ENCODE measurements around the gene NCAPG. TPM values are rescaled to one million over a fixed set of nuclear protein-coding genes. Genes with fewer than 3 reads are reported as not detected.
A peak's percentile ranks its signal among the peaks of the same experiment; 100 is the strongest.

The NCAPG gene
- total and polyA plus RNA-seq, 8 donors, result 0.09 to 1.3 (median 0.30) TPM; not detected in 1

DNA sequence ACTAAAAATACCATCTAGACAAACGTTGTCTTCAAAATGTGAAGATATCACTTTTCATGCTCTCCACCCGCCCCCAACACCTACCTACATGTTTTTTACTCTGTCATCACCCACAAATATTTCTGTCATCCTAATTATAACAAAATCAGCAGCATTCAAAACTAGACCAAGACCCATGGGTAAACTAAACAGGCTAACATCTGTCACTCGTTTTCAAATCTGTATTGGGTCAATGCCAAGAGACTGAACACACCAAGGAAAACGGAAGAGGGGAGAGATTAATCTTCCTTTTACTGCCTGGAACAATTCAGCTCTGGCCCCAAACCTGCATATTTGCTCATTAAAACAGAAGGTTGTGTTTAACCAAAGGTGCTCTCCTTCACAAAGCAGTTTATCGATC lies 46.8 kb upstream of the NCAPG start:
- Histone ChIP-seq H3K9me3 (no peaks in the 10 kb centered on the region), H3K4me1 (no peaks in the 10 kb centered on the region), H3K36me3 (no peaks in the 10 kb centered on the region), H3K27ac (no peak overlapping the region), H3K27me3 (no peaks in the 10 kb centered on the region), H3K4me3 (no peak overlapping the region)
- no peak for TF ChIP-seq CTCF (IDR thresholded peaks at IDR 0.05)
- intact Hi-C loops (cut with DNase I), result no loop called here
- no peak for DNase-seq
- WGBS, 2 donors, result 33 to 34% methylated on average over 5 of the region's 5 CpGs
- FAIRE-seq, result no peak
- ATAC-seq, result no peak

DNA sequence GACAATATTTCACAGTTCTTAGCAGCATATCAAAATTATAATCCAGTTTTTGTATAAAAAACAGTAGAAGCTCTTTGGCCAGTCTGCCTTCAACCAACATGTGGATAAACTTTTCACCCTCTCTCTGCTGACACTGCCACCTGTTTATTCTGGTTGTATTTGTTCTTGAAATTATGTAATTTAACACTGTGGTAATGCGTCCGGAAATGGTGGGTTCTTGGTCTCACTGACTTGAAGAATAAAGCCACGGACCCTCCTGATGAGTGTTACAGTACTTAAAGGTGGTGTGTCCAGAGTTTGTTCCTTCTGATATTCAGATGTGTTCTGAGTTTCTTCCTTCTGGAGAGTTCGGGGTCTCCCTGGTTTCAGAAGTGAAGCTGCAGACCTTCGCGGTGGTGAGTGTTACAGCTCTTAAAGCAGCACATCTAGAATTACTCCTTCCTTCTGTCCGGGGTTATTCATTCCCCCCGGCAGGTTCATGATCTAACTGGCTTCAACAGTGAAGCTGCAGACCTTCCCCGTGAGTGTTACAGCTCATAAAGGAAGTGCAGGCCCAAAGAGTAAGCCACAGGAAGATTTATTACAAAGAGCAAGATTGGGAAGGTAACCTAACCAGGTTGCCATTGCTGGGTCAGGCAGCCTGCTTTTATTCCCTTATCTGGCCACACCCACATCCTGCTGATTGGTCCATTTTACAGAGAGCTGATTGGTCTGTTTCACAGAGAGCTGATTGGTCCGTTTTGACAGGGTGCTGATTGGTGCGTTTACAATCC lies 45.1 kb upstream of the NCAPG start:
- Histone ChIP-seq H3K27me3 (no peaks in the 10 kb centered on the region), H3K36me3 (no peaks in the 10 kb centered on the region), H3K4me1 (no peaks in the 10 kb centered on the region), H3K9me3 (no peaks in the 10 kb centered on the region), H3K27ac (no peak overlapping the region), H3K4me3 (no peak overlapping the region)
- ATAC-seq (no peak), DNase-seq (no peak), FAIRE-seq (no peak)
- TF ChIP-seq CTCF (IDR thresholded peaks at IDR 0.05), result no peak
- WGBS, 2 donors, result 83 to 89% methylated on average over 11 of the region's 11 CpGs
- intact Hi-C loops (cut with DNase I), result no loop called here

DNA sequence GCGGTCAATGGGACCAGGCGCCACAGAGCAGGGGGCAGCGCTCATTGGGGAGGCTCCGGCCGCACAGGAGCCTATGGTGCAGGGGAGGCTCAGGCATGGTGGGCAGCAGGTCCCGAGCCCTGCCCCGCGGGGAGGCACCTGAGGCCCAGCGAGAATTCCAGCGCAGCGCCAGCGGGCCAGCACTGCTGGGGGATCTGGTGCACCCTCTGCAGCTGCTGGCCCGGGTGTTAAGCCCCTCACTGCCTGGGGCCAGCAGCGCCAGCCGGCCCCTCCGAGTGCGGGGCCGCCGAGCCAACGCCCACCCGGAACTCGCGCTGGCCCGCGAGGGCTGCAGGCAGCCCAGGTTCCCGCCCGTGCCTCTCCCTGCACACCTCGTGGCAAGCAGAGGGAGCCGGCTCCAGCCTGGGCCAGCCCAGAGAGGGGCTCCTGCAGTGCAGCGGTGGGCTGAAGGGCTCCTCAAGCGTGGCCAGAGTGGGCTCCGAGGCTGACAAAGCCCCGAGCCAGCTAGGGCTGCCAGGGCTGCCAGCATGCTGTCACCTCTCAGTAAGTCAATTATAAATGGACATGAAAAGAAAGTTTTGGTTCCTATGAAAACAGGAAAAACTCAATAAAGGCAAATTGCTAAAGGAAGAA lies 43.8 kb upstream of the NCAPG start:
- H3K4me1 ChIP-seq, result no peaks in the 10 kb centered on the region
- no peak overlapping the region for H3K27ac ChIP-seq
- H3K36me3 ChIP-seq, result no peaks in the 10 kb centered on the region
- no peaks in the 10 kb centered on the region for H3K27me3 ChIP-seq
- DNase-seq, result peak in 1 of 6 donors; percentile 43
- no peak overlapping the region for H3K4me3 ChIP-seq
- FAIRE-seq, result no peak
- no peak for TF ChIP-seq CTCF (IDR thresholded peaks at IDR 0.05)
- H3K9me3 ChIP-seq, result no peaks in the 10 kb centered on the region
- intact Hi-C loops (cut with DNase I), result no loop called here
- WGBS, 2 donors, result 92 to 93% methylated on average over 26 to 33 of the region's 33 CpGs
- no peak for ATAC-seq

- TF ChIP-seq CTCF (IDR thresholded peaks at IDR 0.05), result no peak
- FAIRE-seq, result no peak
- WGBS, 2 donors, result 52 to 62% methylated on average over 8 of the region's 8 CpGs
- Histone ChIP-seq H3K9me3 (no peaks in the 10 kb centered on the region), H3K27me3 (no peaks in the 10 kb centered on the region), H3K27ac (no peak overlapping the region), H3K4me3 (no peak overlapping the region), H3K4me1 (no peaks in the 10 kb centered on the region), H3K36me3 (no peaks in the 10 kb centered on the region)
- ATAC-seq, result no peak
- DNase-seq, result no peak
- intact Hi-C loops (cut with DNase I), result no loop called here
Observed at GRCh38 chr4:17769406-17770174, 41.2 kb upstream of the NCAPG start.
